GM19351 (cell line): ENCODE data around the gene LMOD1.
A peak's percentile ranks its signal among the peaks of the same experiment; 100 is the strongest.

Experiments
- ATAC-seq: cut with Tn5 transposase; IDR thresholded peaks from one replicate; pipeline ENCODE4 v1.9.1; 2021; ENCODE audit warnings: mild to moderate bottlenecking, moderate library complexity; ENCODE audit not compliant: unreplicated experiment

Gene LMOD1

DNA sequence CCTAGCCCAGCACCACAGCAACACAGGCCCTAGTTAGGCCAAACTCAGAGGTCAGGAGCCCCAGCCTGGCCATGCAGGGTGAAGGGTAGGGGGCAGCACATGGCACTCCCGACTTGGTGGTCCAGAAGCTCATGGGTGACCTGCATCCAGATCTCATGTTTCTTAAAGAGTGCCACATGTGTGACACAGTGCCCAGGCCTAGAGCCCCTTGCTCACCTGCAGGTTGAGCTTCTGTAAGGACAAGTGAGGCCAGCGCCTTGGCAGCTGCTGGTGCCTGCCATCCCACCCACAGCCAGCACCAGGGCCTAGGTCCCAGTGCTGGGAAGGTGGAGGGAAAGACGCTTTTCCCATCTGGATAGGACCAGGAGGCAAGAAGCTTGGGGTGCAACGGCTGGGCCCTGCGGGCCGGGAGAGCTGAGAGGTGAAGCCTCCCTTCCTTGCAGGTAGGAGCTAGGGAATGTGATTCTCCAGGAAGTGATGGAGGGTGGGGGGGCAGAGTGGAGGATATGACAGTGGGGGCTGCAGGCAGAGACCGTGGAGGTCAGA lies 51.2 kb downstream of the LMOD1 start:
- ATAC-seq, result no peak

DNA sequence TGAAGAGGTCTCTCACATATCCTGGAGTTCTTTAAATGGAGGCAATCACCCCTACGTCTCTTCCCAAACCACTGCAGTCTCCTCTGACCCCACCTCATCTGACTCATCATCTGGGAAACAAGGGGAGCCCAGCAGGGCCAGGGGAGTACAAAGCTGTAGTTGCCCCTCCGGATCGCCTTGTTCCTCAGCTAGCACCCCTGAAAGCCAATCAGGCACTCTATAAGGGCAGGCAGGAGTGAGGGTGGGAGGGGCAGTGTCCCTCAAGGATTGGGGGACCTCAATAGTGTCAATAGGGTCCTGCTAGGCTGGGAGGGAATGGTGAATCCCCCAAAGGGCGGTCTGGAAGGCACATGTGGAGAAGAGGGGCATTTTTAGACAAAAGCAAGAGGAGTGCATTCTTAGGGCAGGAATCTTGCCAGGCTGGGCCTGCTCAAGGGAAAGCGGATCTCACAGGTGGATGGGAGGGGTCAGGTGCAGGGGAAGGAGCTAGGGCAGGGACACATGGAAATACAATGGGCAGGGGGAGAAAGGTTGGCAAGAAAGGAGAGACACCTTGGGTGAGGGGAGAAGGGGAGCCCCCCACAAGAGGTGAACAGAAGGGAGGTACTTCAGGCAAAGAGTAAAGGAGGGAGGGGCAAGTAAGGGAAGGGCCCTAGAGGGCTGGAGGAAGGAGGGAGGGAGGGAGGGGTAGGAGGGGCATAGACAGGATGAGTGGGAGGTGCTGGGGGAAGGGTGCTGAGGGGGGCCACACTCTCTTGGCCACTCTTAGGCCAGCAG lies 51.8 kb downstream of the LMOD1 start:
- ATAC-seq, result no peak

DNA sequence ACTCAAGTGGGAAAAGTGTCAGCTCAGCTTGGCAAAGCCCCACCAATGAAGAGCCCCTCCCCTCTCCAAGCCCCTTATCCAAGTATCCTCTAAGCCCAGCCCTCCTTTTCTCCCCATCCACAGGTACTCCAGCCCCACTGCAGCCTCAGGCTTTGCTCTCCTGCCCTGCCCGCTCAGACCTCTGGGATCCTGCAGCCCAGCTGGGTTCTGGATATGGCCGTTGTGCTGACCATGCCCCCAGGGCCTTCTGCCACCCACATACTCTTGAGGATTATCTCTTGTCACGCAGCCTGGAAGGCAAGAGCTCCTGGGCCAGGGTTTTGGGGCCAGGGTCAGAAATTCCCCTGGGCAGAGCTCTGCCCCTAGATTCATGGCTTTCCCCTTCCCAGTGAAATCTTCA lies 52.9 kb downstream of the LMOD1 start:
- no peak for ATAC-seq

DNA sequence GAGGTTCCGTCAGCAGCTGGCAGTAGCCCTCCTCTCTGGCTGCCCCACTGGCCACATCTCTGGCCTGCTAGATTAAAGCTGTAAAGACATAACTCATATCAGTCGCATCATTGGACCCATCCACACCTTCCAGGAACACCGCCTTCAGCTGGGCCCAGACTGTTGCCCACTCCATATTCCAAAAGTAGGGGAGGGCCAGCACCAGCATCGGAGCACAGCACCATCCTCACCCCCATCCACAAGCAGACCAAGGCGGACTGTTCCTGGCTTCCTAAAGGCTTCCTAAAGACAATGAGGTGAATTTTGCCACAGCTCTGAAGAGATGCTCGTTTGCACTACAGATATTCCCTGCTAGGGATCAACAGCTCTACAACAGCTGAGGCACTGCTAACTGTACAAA lies 54.1 kb downstream of the LMOD1 start:
- ATAC-seq, result no peak

DNA sequence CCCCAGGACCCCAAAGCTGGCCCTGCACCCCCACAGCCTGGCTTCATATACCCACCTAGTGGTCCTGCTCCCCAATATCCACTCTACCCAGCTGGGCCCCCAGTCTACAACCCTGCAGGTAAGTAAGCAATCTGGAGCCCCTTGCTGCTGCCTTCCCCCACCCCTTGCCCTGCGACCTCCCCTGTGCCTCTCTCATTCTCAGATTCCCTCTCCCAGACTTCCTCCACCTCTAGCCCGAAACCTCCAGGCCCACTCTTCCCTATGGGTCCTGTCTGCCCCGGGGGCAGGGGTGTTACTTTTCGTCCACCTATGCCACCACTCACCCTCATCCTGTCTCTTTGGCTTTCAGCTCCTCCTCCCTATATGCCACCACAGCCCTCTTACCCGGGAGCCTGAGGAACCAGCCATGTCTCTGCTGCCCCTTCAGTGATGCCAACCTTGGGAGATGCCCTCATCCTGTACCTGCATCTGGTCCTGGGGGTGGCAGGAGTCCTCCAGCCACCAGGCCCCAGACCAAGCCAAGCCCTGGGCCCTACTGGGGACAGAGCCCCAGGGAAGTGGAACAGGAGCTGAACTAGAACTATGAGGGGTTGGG lies 54.8 kb downstream of the LMOD1 start:
- ATAC-seq, result no peak

DNA sequence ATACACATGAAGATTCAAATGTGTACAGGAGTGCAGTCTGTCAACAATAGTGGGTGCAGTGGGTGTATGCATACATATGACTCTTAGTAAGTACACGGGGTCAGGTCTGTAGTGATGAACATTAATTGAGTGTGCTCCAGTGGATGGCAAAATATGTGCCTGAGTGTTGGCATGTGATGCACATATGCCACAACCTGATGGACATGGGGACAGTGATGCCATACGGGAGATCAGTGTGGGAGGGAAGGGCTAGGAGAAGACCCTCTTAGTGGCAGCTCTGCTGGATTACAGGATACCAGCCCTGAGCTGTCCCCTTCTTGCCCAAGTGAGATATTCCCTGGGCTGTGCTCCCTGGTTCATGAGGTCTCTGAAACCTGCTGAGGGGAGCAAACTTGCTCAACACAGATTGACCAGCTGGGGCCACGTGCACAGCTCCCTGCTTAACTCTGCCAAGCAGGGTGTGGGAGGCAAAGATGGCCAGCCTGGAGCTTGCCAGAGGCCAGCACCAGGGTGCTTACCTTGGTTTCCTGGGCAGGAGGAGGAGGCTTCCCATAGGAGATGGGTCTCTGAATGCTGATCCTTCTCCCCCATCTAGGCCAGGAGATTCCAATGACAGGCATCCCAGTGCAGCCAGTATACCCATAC lies 55.4 kb downstream of the LMOD1 start:
- ATAC-seq, result no peak

DNA sequence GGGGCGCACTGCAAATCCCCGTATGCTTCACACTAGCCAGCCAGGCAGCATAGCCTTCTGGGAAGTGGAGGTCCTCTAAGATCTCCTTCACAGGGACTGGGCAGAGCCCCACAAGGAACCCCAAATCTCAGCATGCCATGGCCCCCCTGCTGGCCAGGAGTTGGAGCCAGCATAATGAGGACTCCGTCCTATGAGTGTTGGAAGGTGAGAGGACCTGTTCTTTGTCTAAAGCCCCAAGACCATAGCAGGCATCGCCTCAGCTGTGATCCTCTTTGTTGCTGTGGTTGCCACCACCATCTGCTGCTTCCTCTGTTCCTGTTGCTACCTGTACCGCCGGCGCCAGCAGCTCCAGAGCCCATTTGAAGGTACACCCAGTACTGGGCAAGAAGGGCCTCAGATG lies 56.1 kb downstream of the LMOD1 start:
- no peak for ATAC-seq

DNA sequence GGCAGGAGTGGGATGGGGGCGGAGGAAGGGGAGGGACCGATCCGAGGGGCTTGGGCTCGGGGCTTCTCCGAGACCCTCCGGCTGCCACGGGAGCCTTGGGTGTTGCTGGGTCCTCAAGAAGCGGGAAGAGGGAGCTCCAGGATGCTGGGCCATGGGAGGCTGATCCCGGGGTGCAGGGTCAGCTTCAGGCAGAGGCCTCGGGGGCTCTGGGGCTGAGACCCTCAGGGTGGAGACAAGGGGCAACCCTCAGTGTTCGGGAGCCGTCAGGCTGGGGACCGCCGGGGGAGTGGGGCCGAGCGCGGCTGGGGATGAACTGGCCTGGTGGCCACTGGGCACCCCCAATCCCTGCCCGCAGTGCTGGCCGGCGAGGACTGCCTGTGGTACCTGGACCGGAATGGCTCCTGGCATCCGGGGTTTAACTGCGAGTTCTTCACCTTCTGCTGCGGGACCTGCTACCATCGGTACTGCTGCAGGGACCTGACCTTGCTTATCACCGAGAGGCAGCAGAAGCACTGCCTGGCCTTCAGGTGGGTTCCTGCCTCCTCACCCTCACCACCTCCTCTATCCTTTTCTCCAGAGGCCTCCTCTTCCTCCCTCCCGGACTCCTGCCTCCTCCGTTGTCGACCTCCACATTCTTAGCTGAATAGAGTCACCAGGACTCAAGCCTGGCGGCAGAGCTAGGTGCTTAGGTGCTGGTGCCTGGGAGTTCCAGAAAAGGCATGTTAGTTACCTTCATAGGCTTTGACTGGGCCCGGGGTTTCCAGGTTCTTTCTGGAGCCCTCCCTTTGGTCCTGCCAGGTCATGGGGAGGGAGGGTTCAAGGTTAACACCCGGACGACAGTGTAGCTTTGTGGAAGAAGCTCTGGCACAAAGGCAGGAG lies 57.0 kb downstream of the LMOD1 start:
- no peak for ATAC-seq

DNA sequence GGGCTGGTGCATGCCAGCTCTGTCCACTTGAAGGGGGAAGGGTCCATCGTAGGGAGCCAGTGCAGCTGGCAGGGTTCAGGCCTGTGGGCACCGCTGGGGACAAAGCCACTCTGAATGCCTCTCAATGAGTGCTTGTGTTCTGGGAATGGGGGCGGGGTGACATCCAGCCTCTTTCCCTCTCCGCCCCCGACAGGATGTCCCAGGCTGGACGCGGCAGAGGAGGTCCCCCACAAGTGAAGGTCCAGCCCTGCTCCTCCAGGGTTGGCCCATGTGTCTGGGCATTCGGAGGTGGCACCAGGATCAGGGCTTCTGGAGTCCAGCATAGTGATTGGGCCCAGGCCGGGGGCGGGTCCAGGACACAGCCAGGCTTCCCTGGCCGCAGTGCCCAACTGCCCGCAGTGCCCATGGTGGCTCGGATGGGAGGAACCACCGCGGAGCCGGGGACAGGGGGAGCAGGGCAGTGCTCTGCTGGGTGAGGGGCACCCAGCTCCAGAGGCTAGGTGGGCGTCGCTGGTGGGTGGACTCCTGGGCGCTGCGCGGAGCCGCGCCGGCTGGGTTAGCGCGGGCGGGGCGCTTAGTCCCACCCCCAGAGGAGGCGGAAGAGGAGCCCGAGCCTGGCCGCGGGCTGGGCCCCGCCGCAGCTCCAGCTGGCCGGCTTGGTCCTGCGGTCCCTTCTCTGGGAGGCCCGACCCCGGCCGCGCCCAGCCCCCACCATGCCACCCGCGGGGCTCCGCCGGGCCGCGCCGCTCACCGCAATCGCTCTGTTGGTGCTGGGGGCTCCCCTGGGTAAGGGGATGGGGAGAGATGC lies 57.9 kb downstream of the LMOD1 start, which contains the start of gene SHISA4:
Gene SHISA4 (plus strand): TSS at position 617 of the 808 bp plus-strand sequence. CDS start 97 bp downstream, at position 714.
- ATAC-seq, result no peak

DNA sequence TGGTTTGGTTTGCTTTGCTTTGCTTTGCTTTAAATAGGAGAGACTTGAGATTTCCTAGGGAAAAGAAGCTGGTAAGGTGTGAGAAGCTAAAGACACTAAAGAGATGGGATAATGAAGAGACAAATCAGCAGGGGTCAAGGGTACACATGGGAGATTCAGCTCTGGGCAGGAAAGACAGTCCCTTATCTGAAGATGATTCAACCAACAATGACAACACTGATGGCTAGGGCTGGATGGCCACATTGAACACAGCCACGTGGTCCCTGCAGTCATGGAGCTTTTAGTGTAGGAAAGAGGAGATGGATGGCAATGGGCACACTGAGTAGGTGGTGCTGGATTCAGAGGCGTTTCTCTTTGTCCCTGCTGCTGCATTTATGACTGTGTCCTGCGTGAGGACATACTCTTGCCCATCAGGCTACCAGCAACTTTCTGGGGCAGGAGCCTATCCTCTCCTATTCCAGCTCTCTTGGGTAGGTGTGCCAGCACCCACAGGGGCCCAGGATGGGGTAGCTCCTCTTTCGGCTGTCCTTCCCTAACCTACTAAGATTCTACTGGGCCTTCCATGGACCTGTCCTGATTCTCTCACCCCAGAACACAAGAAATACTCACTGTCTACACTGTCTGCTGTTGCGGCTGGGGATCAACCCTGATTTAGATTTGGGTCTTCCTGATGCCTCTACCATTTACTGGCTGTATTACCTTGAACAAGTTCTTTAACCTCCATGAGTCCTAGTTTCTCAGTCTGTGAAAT lies 59.1 kb downstream of the LMOD1 start:
- ATAC-seq, result no peak

DNA sequence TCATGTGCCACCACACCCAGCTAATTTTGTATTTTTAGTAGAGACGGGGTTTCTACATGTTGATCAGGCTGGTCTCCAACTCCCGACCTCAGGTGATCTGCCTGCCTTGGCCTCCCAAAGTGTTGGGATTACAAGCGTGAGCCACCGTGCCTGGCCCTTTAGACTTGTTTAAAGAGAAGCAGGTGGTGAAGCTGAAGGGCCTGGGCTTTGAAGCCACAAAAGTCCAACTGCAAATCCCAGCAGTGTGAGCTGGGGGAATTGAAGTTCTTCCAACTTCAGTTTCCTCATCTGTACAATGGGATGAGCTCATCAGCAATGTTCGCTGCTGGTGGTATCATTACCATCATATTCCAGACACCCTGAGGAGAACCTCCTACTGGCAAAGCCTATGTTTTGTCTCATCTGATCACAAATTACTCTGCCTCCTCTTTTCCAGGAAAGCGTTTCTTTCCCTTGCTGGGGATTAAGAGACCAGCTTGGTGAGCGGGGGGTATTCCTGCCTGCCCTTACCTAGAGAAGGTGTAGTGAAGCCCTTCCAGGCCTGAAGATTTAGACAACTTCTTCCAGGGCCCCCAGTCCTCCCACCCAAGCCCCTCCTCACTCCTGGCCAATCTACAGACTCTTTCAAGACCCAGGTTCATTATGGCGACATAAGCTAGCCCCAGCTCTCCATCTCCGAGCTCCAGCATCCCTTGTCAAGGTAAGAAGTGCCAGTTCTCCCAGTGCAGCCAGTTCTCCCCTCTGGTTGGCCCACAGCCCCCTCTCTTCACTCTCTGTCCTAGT lies 60.1 kb downstream of the LMOD1 start:
- no peak for ATAC-seq

DNA sequence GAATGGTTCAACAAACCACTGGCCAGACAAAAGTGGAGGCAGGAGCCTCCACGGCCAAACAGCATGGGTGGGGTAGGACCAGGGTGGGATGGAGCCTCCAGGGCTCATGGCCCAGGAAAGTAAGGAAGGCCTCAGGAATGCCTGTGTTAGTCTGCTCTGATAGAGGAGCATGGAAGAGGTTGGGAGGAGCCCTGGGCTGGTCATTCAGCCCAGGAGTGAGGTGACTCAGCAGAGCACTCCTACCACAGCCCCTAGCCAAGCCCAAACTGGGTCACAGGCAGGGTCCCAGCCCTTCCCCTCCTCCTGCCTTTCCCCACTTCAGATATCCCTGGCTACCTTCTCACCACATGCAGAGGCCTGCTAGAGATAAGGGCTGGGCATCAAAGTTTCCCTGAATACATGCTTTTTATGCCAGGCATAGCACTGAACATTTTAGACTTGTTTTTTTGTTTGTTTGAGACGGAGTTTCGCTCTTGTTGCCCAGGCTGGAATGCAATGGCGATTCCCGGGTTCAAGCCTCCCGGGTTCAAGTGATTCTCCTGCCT lies 60.7 kb downstream of the LMOD1 start:
- ATAC-seq, result no peak

DNA sequence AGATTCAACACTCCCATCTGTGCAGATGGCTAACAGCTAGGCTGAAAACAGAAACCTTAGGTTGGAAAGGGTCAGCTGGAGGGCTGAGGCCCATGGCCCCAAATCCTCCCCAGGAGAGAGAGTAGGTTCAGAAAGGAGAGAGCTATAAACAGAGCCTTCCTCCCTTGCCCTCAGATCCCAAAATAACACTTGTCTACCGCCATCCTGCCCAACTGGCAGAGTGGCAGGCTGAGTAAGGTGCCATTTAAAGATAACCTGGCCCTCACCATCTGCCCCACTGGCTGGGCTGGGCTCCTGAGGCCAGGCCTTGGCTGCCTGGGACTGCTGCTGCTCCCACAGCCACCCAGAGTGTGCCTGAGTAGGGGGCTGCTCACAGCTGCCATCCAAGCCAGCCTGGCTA lies 61.9 kb downstream of the LMOD1 start:
- no peak for ATAC-seq

DNA sequence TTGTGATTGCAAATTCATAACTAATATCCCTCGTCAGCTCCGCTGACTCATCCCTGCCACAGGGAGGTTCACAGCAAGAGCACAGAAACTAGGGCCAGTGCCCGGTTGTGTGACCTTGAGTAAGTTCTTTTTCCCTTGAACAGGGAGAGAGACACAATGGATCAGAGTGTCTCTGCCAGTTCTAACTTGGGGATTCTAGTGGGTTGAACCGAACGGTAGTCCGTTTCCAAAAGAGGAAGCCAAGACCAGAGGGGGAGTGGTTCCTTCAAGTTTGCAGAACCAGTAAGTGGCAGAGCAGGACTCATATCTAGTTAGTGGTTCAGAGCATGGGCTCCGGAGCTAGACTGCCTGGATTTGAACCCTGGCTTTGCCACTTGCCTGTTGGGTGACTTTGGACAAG lies 62.6 kb downstream of the LMOD1 start:
- no peak for ATAC-seq

DNA sequence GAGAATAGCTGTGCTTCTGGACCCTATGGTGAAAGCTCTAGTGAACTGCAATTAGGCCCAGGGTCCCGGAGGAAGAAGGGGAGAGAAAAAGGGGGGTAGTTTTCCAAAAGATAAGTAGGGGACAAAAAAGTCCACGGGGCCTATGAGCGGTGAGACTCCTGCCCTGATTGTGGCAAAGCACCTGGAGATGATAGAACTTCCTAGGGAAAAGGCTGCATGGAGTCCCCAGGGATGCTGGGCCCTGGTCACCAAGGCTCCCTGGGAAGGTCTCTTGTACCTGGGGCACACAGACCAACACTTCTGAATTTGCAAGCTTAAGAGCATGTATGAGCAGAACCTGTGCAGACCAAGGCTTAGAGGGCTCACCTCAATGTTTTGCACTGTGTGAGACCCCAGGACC lies 63.1 kb downstream of the LMOD1 start:
- no peak for ATAC-seq

DNA sequence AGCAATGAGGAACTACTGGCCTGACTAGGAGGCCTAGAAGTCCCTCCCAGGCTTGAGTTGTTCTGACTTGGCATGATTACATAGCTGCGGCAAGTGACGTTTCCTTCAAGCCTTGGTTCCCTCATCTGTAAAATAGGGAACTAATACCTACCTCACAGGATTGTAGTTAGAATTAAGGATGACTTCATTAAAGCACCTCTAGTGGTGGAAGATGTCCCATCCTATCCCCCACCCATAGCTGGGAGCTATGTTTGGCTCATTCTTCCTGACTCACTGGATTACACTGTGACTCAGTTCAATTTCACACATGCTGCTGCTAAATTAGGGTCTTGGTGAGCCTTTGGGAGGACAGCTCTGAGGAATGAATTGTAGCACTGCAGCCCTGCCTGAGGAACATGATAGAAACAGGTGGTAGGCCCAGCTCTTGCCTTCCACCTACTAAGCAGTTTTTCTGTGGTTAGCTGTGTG lies 63.6 kb downstream of the LMOD1 start:
- ATAC-seq, result peak; percentile 53

DNA sequence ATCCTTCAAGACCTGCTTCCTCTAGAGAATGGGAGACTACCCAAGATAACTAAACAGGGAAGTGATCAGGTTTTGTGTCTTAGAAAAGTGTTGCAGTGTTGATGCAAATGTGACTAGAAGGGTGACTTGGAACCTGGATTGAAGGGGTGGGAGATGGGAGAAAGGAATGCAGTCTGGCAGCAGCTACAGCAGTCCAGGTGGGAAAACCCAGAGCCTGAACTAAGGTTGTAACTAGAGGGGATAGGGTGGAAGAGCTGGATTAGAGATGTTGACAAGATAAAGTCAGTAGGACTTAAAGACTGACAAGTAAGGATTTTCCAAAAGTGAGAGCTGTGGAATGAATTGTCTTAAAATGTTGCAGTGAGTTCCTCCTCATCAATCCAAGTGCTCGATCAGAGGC lies 64.7 kb downstream of the LMOD1 start:
- ATAC-seq, result no peak

DNA sequence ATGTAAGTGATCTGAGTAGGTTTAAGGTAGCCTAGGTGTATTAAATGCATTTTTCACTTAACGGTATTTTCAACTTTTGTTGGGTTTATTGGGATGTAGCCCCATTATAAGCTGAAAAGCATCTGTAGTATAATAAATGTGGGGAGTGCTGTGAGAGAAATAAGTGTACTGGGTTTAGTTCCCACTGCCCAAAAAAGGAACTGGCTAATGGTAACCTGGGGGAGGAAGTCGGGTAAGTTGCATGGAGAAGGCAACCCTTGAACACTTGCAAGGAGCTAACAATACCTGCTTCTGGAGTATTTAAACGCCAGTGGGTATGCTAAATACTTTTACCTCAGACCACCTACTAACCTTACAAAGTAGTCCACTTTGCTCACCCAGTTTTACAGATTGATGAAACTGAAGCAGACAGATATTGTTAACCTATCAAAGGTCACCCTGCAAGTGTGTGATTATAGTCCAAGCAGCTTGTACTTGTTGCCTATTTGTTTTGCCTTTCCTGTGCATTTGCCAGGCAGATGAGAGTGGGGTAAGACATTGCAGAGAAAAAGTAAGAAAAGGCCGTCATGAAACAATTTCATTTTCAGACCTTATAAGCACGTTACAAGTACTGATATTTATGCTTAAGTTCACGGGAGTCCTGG lies 65.3 kb downstream of the LMOD1 start:
- no peak for ATAC-seq
